T-helper 1 cell treated with Interleukin-12 subunit alpha and Interleukin-12 subunit beta and Interleukin-4 antibody, amounts not matched to agents 30 ng/mL and 1 ng/mL, for 36 hours (primary cell): ENCODE measurements around the gene TXNRD1. TPM values are rescaled to one million over a fixed set of nuclear protein-coding genes. Genes with fewer than 3 reads are reported as not detected.
"Not testable (repeated sequence)": the region's sequence is repeated elsewhere in the genome, so short reads cannot be mapped to it uniquely, and the experiment has no call there.

ENCODE experiments used
- intact Hi-C: fragments of 100-400 bp; cut with micrococcal nuclease; formaldehyde crosslinking; loops from one replicate; pipeline ENCODE4 v1.15.1; 2024
- total RNA-seq: library from RNA; stranded (reverse); gene quantifications from 2 replicates; pipeline ENCODE4 v1.2.3, GENCODE V29; 2022

The TXNRD1 gene
- total RNA-seq = 88.5 and 94.7 TPM in 2 replicates

- intact Hi-C loops = loop anchor here (1.0 to 10.0 kb wide), 9 partner anchors 14 to 1019 kb away; partner anchors contain the start of genes APPL2, EID3, NOPCHAP1 and SLC41A2
These were observed at the start of gene TXNRD1 for GRCh38 chr12:104215638-104216297. TSS of gene TXNRD1 (plus strand) at chr12:104215779. CDS start at chr12:104215803, 24 bp downstream.

DNA sequence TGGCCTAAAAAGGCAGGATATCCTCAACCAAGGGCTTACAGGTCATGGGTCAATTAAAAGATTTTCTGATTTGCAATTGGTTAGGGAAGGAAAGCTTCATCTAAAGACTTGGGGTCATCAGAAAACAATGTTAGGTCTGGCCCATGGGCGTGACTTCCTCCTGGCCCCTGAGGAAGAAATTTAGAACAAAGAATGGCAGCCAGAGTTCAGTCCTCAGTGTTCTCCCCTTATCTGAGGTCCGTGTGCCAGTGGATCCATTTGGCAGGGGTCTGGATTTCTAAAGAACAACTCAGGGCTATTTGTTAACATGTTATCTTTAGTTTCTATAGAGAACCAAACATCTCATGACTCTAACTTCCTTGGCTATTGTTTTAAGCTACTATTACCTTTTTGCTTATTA, 49.8 kb upstream of the TXNRD1 start:
- intact Hi-C loops = no loop called here

DNA sequence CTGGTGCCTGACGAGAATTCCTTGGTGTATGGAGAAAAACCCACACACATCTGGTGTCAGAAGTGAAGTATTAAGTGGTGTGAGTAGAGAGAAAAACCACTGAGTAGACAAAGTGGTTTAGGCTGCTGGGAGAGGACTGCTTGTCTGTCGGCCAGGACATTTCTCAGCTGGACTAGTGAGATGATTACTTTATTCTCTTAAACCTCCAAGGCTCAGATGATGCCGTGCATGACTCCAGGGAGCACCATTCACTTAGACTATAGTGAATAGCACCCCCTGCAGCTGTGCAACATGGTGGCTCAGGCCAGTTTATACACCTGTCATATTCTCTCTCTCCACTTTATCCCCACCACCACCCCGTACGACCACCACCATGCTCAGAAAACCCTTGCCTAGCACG, 49.1 kb upstream of the TXNRD1 start:
- intact Hi-C loops = no loop called here

- intact Hi-C loops = no loop called here
These were observed 47.8 kb upstream of the TXNRD1 start for GRCh38 chr12:104167519-104168458.

DNA sequence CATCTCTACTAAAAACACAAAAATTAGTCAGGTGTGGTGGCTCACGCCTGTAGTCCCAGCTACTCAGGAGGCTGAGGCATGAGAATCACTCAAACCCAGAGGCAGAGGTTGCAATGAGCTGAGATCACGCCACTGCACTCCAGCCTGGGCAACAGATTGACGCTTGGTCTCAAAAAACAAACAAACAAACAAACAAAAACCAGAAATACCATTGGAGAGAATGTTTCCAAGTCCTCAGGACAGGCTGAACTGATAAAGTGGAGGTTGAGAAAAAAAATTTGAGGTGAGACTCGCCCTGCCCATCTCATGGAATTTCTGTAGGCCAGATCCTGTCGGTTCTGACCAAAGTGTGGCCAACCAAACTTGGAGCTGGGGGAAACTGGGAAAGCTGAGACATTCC, 47.0 kb upstream of the TXNRD1 start:
- intact Hi-C loops = no loop called here

- intact Hi-C loops = no loop called here
These were observed 43.6 kb upstream of the TXNRD1 start for GRCh38 chr12:104171785-104172569.

- intact Hi-C loops = no loop called here
These were observed 43.0 kb upstream of the TXNRD1 start for GRCh38 chr12:104172570-104172947.

DNA sequence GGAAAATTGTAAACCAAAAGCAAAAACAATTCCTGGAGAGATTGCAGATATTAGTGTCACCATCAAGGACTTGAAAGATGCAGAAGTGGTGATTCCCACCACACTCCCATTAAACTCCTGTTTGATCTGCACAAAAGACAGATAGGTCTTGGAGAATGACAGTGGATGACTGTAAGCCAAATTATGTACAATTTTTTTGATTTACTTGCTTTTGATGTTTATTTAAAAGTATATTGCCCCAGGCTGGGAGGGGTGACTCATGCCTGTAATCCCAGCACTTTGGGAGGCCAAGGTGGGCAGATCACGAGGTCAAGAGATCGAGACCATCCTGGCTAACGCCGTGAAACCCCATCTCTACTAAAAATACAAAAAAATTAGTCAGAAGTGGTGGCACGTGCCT, 41.8 kb upstream of the TXNRD1 start:
- intact Hi-C loops = not testable (repeated sequence)

DNA sequence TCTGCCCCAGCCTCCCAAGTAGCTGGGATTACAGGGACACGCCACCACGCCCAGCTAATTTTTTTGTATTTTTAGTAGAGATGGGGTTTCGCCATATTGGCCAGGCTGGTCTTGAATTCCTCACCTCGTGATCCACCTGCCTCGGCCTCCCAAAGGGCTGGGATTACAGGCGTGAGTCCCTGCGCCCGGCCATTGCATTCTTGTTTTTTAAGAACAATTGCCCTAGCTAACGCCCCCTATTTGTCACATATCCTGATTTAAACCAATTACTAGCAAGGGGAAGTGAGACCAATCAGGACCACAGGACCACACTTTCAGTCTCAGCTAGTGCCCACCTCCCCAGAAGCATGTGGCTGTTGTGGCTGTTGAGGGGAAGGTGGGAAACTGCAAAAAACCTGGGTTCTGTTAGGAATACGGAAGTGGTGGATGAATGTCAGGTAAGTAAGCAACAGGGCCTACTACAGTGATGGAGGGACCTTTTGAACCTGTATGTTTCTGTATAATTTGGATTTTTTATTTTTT, 39.8 kb upstream of the TXNRD1 start:
- intact Hi-C loops = no loop called here

DNA sequence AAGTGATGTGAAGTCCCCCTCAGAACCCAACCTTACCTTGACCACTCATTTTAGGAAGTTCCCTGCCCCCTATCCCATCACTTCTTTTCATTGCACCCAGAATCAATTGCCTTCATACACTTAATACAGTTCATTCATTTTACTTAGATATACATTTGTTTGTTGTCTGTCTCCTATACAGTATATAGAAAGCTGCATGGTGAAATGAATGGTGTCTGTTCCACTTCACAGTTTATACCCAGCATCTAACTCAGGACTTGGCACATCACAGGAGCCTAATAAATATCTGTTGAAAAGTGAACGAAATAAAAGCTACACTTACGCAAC, 38.3 kb upstream of the TXNRD1 start:
- intact Hi-C loops = no loop called here

- intact Hi-C loops = no loop called here
These were observed 37.7 kb upstream of the TXNRD1 start for GRCh38 chr12:104177663-104178501.

DNA sequence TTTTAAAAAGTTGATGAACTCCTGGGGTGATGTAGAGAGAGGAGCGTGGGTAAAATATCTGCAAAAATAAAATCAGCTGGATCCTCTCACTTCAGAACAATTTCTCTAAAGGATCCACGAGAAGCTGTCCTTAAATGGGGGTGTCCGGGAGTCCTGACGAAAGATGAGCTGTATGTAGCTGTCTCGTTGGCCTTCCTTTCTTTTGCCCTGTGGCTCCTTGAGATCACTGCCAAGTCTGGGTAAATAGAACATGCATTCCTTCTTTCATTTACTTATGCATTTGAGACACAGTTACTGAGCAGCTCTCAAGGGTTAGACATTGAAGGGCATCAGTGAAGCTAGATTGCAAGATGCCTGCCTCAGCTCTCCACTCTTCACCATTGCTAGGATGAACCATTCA, 35.2 kb upstream of the TXNRD1 start:
- intact Hi-C loops = no loop called here

DNA sequence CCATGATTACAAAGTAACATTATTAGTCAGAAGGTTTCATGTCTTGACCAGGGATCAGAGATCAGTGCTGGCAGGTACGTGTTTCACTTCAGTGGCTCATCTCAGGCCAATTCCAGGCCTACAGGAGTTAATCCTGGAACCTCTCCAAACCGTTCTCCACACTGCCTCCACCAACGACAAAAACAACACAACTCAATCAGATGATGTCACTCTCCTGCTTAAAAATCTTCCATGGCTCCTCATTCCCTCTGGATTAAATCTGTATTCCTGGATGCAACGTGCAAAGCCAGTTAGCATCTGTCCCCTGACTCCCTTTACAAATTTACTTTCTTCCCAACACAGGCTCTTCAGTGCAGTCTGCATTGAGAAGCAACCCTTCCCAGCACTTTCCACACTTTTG, 34.3 kb upstream of the TXNRD1 start:
- intact Hi-C loops = no loop called here

- intact Hi-C loops = no loop called here
These were observed 33.4 kb upstream of the TXNRD1 start for GRCh38 chr12:104182144-104182543.

- intact Hi-C loops = no loop called here
These were observed 32.8 kb upstream of the TXNRD1 start for GRCh38 chr12:104182621-104183378.

- intact Hi-C loops = no loop called here
These were observed 32.1 kb upstream of the TXNRD1 start for GRCh38 chr12:104183443-104183842.

DNA sequence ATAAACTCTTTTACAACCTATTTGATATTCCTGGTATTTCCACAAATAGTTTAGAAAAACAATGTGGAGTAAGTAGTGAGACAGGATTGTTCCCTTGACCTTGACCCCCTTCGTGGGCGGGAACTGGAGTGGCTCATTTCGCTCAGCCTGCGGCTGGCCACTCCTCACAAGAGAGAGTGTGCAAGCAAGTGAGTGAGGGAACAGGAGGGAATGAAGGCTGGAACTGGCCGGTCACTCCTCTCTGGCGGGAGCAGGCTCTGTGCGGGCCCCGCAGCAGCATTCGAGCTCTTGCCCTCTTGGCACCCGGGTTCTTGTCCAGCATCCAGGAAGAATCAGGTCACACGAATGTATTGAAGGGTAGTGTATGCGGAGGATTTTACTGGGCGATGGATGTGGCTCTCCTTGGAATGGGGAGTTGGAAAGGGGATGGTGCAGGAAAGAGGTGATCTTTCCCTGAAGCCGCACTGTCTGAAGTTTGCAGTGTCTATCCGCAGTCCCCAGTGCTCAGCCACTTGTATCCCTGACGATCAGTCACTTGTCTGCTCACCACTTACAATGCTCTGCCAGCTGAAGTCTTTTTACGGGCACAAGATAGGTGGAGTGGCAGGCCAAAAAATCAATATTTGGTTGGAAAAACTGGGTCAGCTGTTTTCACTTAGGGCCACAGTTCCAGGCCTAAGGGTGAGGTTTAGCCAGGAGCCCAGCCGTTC, 28.0 kb upstream of the TXNRD1 start:
- intact Hi-C loops = no loop called here

GRCh38 chr12:104188534-104188933, 27.0 kb upstream of the TXNRD1 start:
- intact Hi-C loops = no loop called here

- intact Hi-C loops = no loop called here
These were observed 25.5 kb upstream of the TXNRD1 start for GRCh38 chr12:104189915-104190555.
